SU-DHL-6 (cell line): Measurements from ENCODE around the gene FRMD1.

Source experiments
- H2AFZ ChIP-seq: fragments of 200-600 bp; sonication (generic); 2 replicates; pipeline ENCODE4 v1.6.1; 2014; ENCODE audit warnings: low read depth, mild to moderate bottlenecking, moderate library complexity, mixed read lengths, antibody characterized with exemption, low read length; ENCODE audit not compliant: severe bottlenecking
- H3F3A ChIP-seq: fragments of 200-600 bp; shearing (Covaris generic); 2 replicates; pipeline ENCODE4 v1.6.0; 2016; ENCODE audit warnings: antibody characterized with exemption, mild to moderate bottlenecking; ENCODE audit not compliant: insufficient read depth
- H3K27ac ChIP-seq: fragments of 200-600 bp; sonication (generic); 2 replicates; pipeline ENCODE4 v1.5.1; 2016; ENCODE audit warnings: low read depth, mild to moderate bottlenecking, low read length, moderate library complexity, mixed read lengths
- H3K27me3 ChIP-seq: fragments of 200-600 bp; sonication (generic), shearing (Covaris generic); 2 replicates; pipeline ENCODE4 v1.6.0; 2014; ENCODE audit warnings: mild to moderate bottlenecking, low read length
- H3K36me3 ChIP-seq: fragments of 200-600 bp; sonication (generic); 2 replicates; pipeline ENCODE4 v1.6.1; 2014; ENCODE audit warnings: mild to moderate bottlenecking, low read length, mixed read lengths
- H3K4me2 ChIP-seq: fragments of 300-600, 200-600 bp; shearing (Covaris generic), sonication (generic); 2 replicates; pipeline ENCODE4 v1.6.0; 2014; ENCODE audit warnings: low read length, low read depth, mild to moderate bottlenecking; ENCODE audit not compliant: poor library complexity, severe bottlenecking
- H3K4me3 ChIP-seq: fragments of 200-600 bp; sonication (generic); 2 replicates; pipeline ENCODE4 v1.5.1; 2014; ENCODE audit warnings: antibody characterized with exemption, low read length, mild to moderate bottlenecking, mixed read lengths; ENCODE audit not compliant: insufficient read depth, poor library complexity, severe bottlenecking
- H3K79me2 ChIP-seq: fragments of 200-600 bp; sonication (generic); 2 replicates; pipeline ENCODE4 v1.6.1; 2014; ENCODE audit warnings: mild to moderate bottlenecking, low read length, moderate library complexity; ENCODE audit not compliant: insufficient read depth
- H3K9ac ChIP-seq: fragments of 200-600 bp; sonication (generic); 2 replicates; pipeline ENCODE4 v1.7.0; 2014; ENCODE audit warnings: mild to moderate bottlenecking, low read length
- H3K9me2 ChIP-seq: fragments of 200-600 bp; sonication (generic); replicated peaks from 2 replicates; pipeline ENCODE4 v1.6.1; 2014; ENCODE audit warnings: low read length; ENCODE audit not compliant: insufficient read depth
- H3K9me3 ChIP-seq: fragments of 200-600 bp; sonication (generic); 2 replicates; pipeline ENCODE4 v1.6.1; 2014; ENCODE audit warnings: low read length, mixed read lengths; ENCODE audit not compliant: insufficient read depth
- H4K20me1 ChIP-seq: fragments of 200-600 bp; sonication (generic); 2 replicates; pipeline ENCODE4 v1.6.1; 2014; ENCODE audit warnings: low read depth, mild to moderate bottlenecking, antibody characterized with exemption, low read length, moderate library complexity, mixed read lengths
- EZH2phosphoT487 ChIP-seq: fragments of 200-600 bp; sonication (generic), shearing (Covaris generic); conservative IDR thresholded peaks from 2 replicates; pipeline ENCODE4 v1.6.1; 2018; ENCODE audit warnings: mild to moderate bottlenecking, antibody characterized with exemption, low read length, moderate library complexity, mixed read lengths
- TF ChIP-seq, protein P1 (sequence below): fragments of 200-600 bp; sonication (generic); IDR thresholded peaks from one replicate; pipeline ENCODE4 v1.5.1; 2017; ENCODE audit warnings: antibody characterized with exemption, mild to moderate bottlenecking, low read length, moderate library complexity; ENCODE audit not compliant: insufficient read depth, poor library complexity, severe bottlenecking

Gene FRMD1

GRCh38 chr6:168089186-168090063 is 10.4 kb upstream of the FRMD1 start:
- Histone ChIP-seq H3K9me2 (no peaks in the 10 kb centered on the region), H3K27ac (no peak overlapping the region), H3K27me3 (no peaks in the 10 kb centered on the region), H3K9me3 (no peaks in the 10 kb centered on the region), H3F3A (no peaks in the 10 kb centered on the region), H2AFZ (no peak overlapping the region), H3K36me3 (no peaks in the 10 kb centered on the region), H4K20me1 (no peaks in the 10 kb centered on the region), H3K4me3 (no peak overlapping the region), H3K4me2 (no peak overlapping the region), H3K79me2 (no peaks in the 10 kb centered on the region), H3K9ac (no peak overlapping the region)
- TF ChIP-seq, protein P1, sequence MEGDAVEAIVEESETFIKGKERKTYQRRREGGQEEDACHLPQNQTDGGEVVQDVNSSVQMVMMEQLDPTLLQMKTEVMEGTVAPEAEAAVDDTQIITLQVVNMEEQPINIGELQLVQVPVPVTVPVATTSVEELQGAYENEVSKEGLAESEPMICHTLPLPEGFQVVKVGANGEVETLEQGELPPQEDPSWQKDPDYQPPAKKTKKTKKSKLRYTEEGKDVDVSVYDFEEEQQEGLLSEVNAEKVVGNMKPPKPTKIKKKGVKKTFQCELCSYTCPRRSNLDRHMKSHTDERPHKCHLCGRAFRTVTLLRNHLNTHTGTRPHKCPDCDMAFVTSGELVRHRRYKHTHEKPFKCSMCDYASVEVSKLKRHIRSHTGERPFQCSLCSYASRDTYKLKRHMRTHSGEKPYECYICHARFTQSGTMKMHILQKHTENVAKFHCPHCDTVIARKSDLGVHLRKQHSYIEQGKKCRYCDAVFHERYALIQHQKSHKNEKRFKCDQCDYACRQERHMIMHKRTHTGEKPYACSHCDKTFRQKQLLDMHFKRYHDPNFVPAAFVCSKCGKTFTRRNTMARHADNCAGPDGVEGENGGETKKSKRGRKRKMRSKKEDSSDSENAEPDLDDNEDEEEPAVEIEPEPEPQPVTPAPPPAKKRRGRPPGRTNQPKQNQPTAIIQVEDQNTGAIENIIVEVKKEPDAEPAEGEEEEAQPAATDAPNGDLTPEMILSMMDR, result no peak
- no peak for TF ChIP-seq EZH2phosphoT487

DNA sequence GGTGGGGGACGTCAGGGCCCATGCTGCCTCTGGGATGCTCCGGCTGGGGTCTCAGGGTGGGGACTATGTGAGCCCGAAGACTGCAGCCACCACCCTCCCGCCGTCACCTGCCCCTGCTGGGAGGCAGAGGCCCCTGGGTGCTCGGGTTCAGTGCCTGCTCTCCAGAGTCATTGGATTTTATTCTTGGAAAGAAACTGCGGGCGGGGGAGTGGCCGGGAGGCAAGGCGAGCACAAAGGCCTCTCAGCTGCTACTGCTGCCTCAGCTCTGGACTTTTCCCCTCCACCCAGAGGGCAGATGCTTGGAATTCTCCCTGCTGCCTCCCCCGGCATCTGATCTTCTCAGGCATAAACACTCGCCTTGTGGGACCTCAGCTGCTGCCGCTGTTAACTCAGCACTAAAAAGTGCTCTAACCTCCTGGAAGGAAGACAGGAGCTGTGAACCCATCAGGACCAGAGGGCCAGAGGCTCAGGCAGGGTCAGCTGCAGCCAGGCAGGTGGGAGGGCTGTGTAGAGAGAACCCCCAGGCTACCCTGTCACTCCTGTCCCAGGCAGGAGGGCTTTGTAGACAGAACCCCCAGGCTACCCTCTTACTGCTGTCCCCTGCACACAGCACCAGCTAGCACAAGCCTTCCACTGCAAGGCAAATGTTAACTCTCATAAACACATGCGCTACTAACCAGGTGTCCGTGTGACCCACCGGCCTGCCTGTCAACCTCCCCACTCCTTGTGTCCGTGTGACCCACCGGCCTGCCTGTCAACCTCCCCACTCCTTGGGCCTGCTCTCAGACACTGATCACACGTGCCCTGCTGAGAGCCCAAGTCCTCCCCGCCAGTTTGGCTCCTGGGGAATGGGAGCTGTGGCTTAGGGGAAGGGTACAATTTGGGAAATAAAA is 9.4 kb upstream of the FRMD1 start:
- Histone ChIP-seq H3K27ac (no peak overlapping the region), H3K9ac (no peak overlapping the region), H3K79me2 (no peaks in the 10 kb centered on the region), H3F3A (no peaks in the 10 kb centered on the region), H3K36me3 (no peaks in the 10 kb centered on the region), H3K4me3 (no peak overlapping the region), H3K27me3 (no peaks in the 10 kb centered on the region), H3K4me2 (no peak overlapping the region), H4K20me1 (no peaks in the 10 kb centered on the region), H2AFZ (no peak overlapping the region), H3K9me2 (no peaks in the 10 kb centered on the region), H3K9me3 (no peaks in the 10 kb centered on the region)
- TF ChIP-seq EZH2phosphoT487, result no peak
- TF ChIP-seq, protein P1, result no peak

GRCh38 chr6:168087436-168088160 is 8.6 kb upstream of the FRMD1 start:
- Histone ChIP-seq H3K79me2 (no peaks in the 10 kb centered on the region), H3K4me3 (no peak overlapping the region), H3K27me3 (no peaks in the 10 kb centered on the region), H3F3A (no peaks in the 10 kb centered on the region), H3K36me3 (no peaks in the 10 kb centered on the region), H3K9ac (no peak overlapping the region), H3K9me3 (no peaks in the 10 kb centered on the region), H4K20me1 (no peaks in the 10 kb centered on the region), H3K9me2 (no peaks in the 10 kb centered on the region), H3K4me2 (no peak overlapping the region), H3K27ac (no peak overlapping the region), H2AFZ (no peak overlapping the region)
- TF ChIP-seq EZH2phosphoT487, result no peak
- TF ChIP-seq, protein P1, result no peak
